HUES64 (cell line): ENCODE data around the gene IGLL5.

Source experiments
- H3K27ac ChIP-seq: 2 replicates; pipeline ENCODE4 v1.7.0; 2013; ENCODE audit warnings: low read depth, low read length, inconsistent platforms
- H3K27me3 ChIP-seq: 2 replicates; pipeline ENCODE4 v1.6.1; 2013; ENCODE audit warnings: mild to moderate bottlenecking, low read length; ENCODE audit not compliant: insufficient read depth
- H3K36me3 ChIP-seq: 2 replicates; pipeline ENCODE4 v1.6.1; 2013; ENCODE audit warnings: mild to moderate bottlenecking, low read length; ENCODE audit not compliant: insufficient read depth
- H3K4me1 ChIP-seq: 2 replicates; pipeline ENCODE4 v1.6.1; 2013; ENCODE audit warnings: mild to moderate bottlenecking, low read length, moderate library complexity; ENCODE audit not compliant: insufficient read depth
- H3K4me3 ChIP-seq: 2 replicates; pipeline ENCODE4 v1.5.1; 2013; ENCODE audit warnings: mild to moderate bottlenecking, low read length, moderate library complexity
- H3K9ac ChIP-seq: 2 replicates; pipeline ENCODE4 v1.6.1; 2013; ENCODE audit warnings: mild to moderate bottlenecking, low read depth, low read length
- H3K9me3 ChIP-seq: 2 replicates; pipeline ENCODE4 v1.6.1; 2013; ENCODE audit warnings: low read depth, low read length; ENCODE audit not compliant: insufficient read depth
- WGBS: fragments of 150-250, 120-280 bp; methylation state at CpG from one replicate; pipeline ENCODE4 v1.1.7; 2013; ENCODE audit warnings: missing lambda C conversion rate; 5-methylcytosine and 5-hydroxymethylcytosine counted together

The IGLL5 gene

DNA sequence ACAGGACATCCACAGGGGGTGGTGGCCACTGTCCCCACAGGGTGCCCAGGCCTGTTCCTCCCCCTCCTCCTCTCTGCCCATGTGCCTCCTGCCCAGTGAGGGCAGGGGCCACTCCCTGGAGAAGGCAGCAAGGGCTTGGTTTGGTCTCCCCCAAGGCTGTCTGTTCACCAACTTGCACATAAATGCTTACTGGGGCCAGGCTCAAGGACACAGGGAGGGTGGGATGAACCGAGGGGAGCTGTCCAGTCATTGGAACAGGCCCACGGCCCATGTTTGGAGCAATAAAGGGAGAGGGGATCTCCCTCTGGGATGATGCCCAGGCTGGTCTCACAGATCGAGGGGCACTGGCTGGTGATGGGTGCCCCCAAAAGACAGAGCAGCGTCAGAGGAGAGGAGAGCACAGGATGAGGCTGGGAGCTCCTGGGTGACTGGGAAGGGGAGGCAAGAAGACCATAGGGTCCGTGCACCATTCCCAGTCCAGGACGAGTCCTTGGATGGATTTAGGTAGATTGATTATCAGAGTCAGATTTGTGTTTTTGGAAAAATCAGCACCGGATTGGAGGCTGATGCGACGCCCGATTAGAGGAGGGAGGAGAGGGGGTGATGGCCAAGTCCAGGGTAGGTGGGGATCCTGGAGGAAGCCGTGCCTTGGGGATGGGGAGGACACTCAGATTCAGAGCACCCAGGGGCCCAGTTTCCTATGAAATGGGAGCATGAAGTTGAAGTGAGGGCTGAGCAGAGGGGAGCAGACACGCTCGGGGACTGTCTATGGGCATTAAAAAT, 1.1 kb downstream of the IGLL5 start:
- H3K27ac ChIP-seq: no peak overlapping the region
- peaks cover 50% of the 10 kb centered on the region for H3K27me3 ChIP-seq
- 86% methylated on average over 13 of the region's 13 CpGs for WGBS
- no peaks in the 10 kb centered on the region for H3K9me3 ChIP-seq
- no peaks in the 10 kb centered on the region for H3K36me3 ChIP-seq
- no peak overlapping the region for H3K9ac ChIP-seq
- H3K4me3 ChIP-seq: no peak overlapping the region
- H3K4me1 ChIP-seq: no peaks in the 10 kb centered on the region

GRCh38 chr22:22890085-22890484, 2.5 kb downstream of the IGLL5 start:
- Histone ChIP-seq H3K36me3 (no peaks in the 10 kb centered on the region), H3K9me3 (no peaks in the 10 kb centered on the region), H3K27me3 (peaks cover 47% of the 10 kb centered on the region), H3K4me1 (no peaks in the 10 kb centered on the region), H3K9ac (no peak overlapping the region), H3K27ac (no peak overlapping the region), H3K4me3 (no peak overlapping the region)

DNA sequence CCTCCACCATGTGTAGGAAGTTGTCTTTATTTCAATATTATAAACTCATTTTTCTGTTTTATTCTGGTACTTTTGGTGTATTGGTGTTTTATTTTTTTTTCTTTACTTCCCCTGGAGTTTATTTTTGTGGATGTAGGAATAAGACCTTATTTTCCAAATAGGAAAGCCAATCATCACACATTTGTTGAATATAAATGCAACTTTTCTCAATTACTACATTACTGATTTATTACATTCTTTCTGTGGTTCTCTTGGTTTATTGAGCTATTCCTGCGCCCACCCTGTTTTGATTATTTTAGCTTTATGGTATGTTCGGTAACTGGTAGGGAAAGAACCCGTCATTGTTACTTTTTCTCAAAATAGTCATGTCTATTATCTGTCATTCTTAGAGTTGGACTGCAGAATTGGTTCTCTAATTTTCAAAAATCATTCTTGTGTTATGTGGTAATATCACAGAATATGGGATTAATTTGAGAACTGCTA, 3.6 kb downstream of the IGLL5 start:
- 100% methylated on average over 3 of the region's 3 CpGs for WGBS
- Histone ChIP-seq H3K4me1 (no peaks in the 10 kb centered on the region), H3K36me3 (no peaks in the 10 kb centered on the region), H3K27me3 (peaks cover 41% of the 10 kb centered on the region), H3K4me3 (no peak overlapping the region), H3K27ac (no peak overlapping the region), H3K9me3 (no peaks in the 10 kb centered on the region), H3K9ac (no peak overlapping the region)

GRCh38 chr22:22892096-22893052, 4.8 kb downstream of the IGLL5 start:
- Histone ChIP-seq H3K27ac (no peak overlapping the region), H3K9ac (no peak overlapping the region), H3K36me3 (no peaks in the 10 kb centered on the region), H3K9me3 (no peaks in the 10 kb centered on the region), H3K4me1 (no peaks in the 10 kb centered on the region), H3K4me3 (no peak overlapping the region), H3K27me3 (peaks cover 47% of the 10 kb centered on the region)
- WGBS: 92% methylated on average over 1 of the region's 1 CpG

DNA sequence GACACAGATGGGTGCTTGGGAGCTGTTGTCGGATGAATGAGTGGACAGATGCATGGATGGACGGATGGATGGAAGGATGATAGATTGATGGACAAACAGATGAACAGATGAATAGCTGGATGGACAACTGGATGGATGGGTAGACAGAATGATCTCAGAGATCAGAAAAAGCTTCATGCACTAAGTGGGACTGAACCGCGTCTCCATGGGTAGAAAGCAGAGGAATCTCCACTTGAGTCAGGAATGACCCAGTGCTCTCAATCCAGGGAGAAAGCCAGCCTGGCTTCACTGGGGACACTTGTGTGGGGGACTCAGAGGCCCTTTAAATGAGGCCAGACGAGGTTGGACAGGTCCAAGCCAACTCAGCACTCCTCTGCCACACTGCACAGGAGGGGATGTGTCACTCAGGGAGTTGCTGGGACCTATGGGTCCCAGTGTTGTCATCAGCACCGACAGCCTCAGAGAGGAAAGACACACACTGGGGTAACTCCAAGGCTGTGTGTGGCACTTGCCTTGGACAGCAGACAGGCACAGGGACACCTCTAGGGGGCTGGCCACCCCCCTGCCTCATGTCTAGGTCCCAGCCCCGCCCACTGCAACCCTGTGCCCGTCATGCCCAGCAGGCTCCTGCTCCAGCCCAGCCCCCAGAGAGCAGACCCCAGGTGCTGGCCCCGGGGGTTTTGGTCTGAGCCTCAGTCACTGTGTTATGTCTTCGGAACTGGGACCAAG, 5.6 kb downstream of the IGLL5 start:
- Histone ChIP-seq H3K27ac (no peak overlapping the region), H3K4me3 (no peak overlapping the region), H3K36me3 (no peaks in the 10 kb centered on the region), H3K9ac (no peak overlapping the region), H3K9me3 (no peaks in the 10 kb centered on the region), H3K27me3 (peaks cover 55% of the 10 kb centered on the region), H3K4me1 (no peaks in the 10 kb centered on the region)
- WGBS: 83% methylated on average over 10 of the region's 10 CpGs

- H3K27ac ChIP-seq: no peak overlapping the region
- H3K9ac ChIP-seq: no peak overlapping the region
- no peaks in the 10 kb centered on the region for H3K36me3 ChIP-seq
- H3K27me3 ChIP-seq: peaks cover 55% of the 10 kb centered on the region
- H3K4me3 ChIP-seq: no peak overlapping the region
- 83% methylated on average over 9 of the region's 9 CpGs for WGBS
- no peaks in the 10 kb centered on the region for H3K4me1 ChIP-seq
- no peaks in the 10 kb centered on the region for H3K9me3 ChIP-seq
Measured at GRCh38 chr22:22893891-22894739, 6.5 kb downstream of the IGLL5 start.

- H3K4me1 ChIP-seq: no peaks in the 10 kb centered on the region
- H3K36me3 ChIP-seq: no peaks in the 10 kb centered on the region
- H3K27ac ChIP-seq: no peak overlapping the region
- H3K9me3 ChIP-seq: no peaks in the 10 kb centered on the region
- no peak overlapping the region for H3K9ac ChIP-seq
- no peak overlapping the region for H3K4me3 ChIP-seq
- WGBS: 89% methylated on average over 17 of the region's 17 CpGs
- H3K27me3 ChIP-seq: peaks cover 51% of the 10 kb centered on the region
Measured at GRCh38 chr22:22894740-22895731, 7.4 kb downstream of the IGLL5 start.

DNA sequence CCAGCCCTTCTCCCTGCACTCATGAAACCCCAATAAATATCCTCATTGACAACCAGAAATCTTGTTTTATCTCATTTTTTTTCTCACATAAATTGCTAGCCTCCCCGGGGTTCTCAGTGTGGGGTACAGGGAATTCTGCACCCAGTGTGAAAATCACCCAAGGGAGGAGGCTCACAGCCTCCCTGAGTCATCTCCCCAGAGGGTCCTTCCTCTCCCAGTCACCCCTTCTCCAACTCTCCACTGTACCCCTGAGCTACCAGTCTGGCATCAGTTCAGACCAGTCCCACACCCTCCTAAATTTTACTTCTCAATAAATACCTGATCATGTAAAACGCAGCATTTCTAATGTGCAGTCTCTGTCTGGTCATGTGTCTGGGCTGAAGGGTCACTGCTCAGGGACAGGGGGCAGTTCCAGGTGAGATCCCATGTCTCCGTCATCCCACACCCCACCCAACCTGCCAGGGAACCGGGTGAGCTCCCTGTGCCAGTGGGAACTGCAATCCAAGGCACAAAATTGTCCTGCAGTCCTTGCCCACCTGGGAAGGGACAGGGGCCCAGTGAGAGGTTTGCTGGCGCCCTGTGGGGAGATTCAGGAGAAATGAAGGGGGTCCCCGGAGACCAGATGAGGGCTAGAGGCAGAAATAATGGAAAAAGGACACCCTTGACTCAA, 8.3 kb downstream of the IGLL5 start:
- Histone ChIP-seq H3K27ac (no peak overlapping the region), H3K4me1 (no peaks in the 10 kb centered on the region), H3K36me3 (no peaks in the 10 kb centered on the region), H3K9me3 (no peaks in the 10 kb centered on the region), H3K4me3 (no peak overlapping the region), H3K9ac (no peak overlapping the region), H3K27me3 (peaks cover 44% of the 10 kb centered on the region)
- WGBS: 84% methylated on average over 6 of the region's 6 CpGs

DNA sequence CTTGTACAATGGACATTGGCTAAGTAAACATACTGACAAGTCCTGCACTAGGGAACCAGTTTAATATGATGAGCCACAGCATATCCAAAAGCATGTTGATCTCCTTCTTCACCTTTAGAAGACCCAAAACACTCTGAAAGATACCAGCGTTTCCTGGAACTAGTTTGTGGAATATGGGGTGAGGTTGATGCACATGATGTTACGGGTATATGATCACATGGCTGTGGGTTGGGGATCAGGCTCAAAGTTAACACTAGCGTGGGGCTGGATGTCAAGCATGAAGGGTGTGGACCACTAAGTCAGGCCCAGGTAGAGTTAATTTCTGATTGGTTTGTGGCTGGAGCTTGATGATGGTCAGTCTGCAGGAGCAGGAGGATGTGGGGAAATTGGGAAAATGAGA, 9.0 kb downstream of the IGLL5 start:
- Histone ChIP-seq H3K4me1 (no peaks in the 10 kb centered on the region), H3K9me3 (no peaks in the 10 kb centered on the region), H3K27me3 (peaks cover 41% of the 10 kb centered on the region), H3K36me3 (no peaks in the 10 kb centered on the region), H3K27ac (no peak overlapping the region), H3K9ac (no peak overlapping the region), H3K4me3 (no peak overlapping the region)
- WGBS: 90% methylated on average over 3 of the region's 3 CpGs
